NOMO-1 treated with DMSO at 0.1 percent for 48 hours (cell line): ENCODE data around the gene CACNA2D3.

ENCODE experiments used
- DNase-seq: peaks from one replicate; lab custom pipeline; 2025; ENCODE audit not compliant: unreplicated experiment; lab: John Stamatoyannopoulos, UW

The CACNA2D3 gene

GRCh38 chr3:54213907-54214306 lies 91.6 kb downstream of the CACNA2D3 start:
- DNase-seq: no peak

- DNase-seq: no peak
Measured at GRCh38 chr3:54214845-54215244, 92.5 kb downstream of the CACNA2D3 start.

- no peak for DNase-seq
Measured at GRCh38 chr3:54215521-54215920, 93.2 kb downstream of the CACNA2D3 start.

GRCh38 chr3:54217828-54218227 lies 95.5 kb downstream of the CACNA2D3 start:
- DNase-seq: no peak

- DNase-seq: no peak
Measured at GRCh38 chr3:54222316-54222715, 100.0 kb downstream of the CACNA2D3 start.

GRCh38 chr3:54223063-54223462 lies 100.7 kb downstream of the CACNA2D3 start:
- no peak for DNase-seq

GRCh38 chr3:54225841-54226528 lies 103.6 kb downstream of the CACNA2D3 start:
- no peak for DNase-seq

- no peak for DNase-seq
Measured at GRCh38 chr3:54228806-54229205, 106.5 kb downstream of the CACNA2D3 start.

- DNase-seq: no peak
Measured at GRCh38 chr3:54232618-54233017, 110.3 kb downstream of the CACNA2D3 start.

GRCh38 chr3:54235998-54236397 lies 113.6 kb downstream of the CACNA2D3 start:
- DNase-seq: no peak

- no peak for DNase-seq
Measured at GRCh38 chr3:54237109-54237508, 114.8 kb downstream of the CACNA2D3 start.

- no peak for DNase-seq
Measured at GRCh38 chr3:54237788-54238502, 115.6 kb downstream of the CACNA2D3 start.

GRCh38 chr3:54240309-54240708 lies 118.0 kb downstream of the CACNA2D3 start:
- no peak for DNase-seq

GRCh38 chr3:54243056-54243931 lies 120.9 kb downstream of the CACNA2D3 start:
- DNase-seq: no peak

GRCh38 chr3:54243960-54244682 lies 121.8 kb downstream of the CACNA2D3 start:
- no peak for DNase-seq

GRCh38 chr3:54251705-54252104 lies 129.4 kb downstream of the CACNA2D3 start:
- no peak for DNase-seq

- DNase-seq: no peak
Measured at GRCh38 chr3:54257125-54257720, 134.9 kb downstream of the CACNA2D3 start.

GRCh38 chr3:54259636-54260035 lies 137.3 kb downstream of the CACNA2D3 start:
- DNase-seq: no peak

- no peak for DNase-seq
Measured at GRCh38 chr3:54261141-54261540, 138.8 kb downstream of the CACNA2D3 start.

GRCh38 chr3:54262541-54262940 lies 140.2 kb downstream of the CACNA2D3 start:
- peak; percentile 85 for DNase-seq

- no peak for DNase-seq
Measured at GRCh38 chr3:54262946-54263345, 140.6 kb downstream of the CACNA2D3 start.
